ENCODE data around the gene BMP6.

The BMP6 gene

DNA sequence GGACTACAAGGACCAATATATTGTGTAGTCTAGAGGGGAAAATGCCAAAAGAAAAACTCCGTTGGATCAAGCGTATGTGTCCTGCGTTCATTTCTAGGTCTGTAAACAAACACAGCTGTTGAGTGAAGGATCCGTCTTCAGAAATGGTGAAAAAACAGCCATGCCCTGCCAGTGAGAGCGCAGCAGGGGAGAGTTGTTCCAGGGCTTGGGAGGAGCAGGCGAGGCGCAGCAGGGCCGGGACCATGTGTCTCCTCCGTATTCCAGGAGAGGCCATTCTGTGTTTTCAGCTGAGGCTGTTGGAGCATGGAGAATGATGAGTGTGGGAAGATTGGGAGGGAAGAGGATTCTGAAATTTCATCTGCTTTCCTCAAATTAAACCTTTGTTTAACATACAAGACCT lies 38.0 kb downstream of the BMP6 start:
- Histone ChIP-seq H4K12ac (ENCODE audit: low read depth, low read length) (no peak overlapping the region), H3K4me2 (ENCODE audit: low read length) (no peak overlapping the region), H3K36me3 (ENCODE audit: control insufficient read depth in 1 of 2, insufficient read depth in 2 of 2, low read length in 2 of 2) (no peaks in the 10 kb centered on the region), H3K14ac (ENCODE audit: low read length) (no peak overlapping the region), H4K91ac (ENCODE audit: low read depth, low read length) (no peak overlapping the region), H3K23ac (ENCODE audit: low read length) (no peak overlapping the region), H3K27me3 (ENCODE audit: insufficient read depth, low read length) (no peaks in the 10 kb centered on the region), H3K4me1 (ENCODE audit: control insufficient read depth in 1 of 2, insufficient read depth in 2 of 2, low read length in 2 of 2) (no peaks in the 10 kb centered on the region), H3K79me1 (ENCODE audit: low read length) (no peaks in the 10 kb centered on the region), H2BK120ac (ENCODE audit: insufficient read depth, low read length, poor library complexity) (no peak overlapping the region), H3K9ac (ENCODE audit: low read length) (no peak overlapping the region), H3K4ac (ENCODE audit: low read depth, low read length) (no peak overlapping the region), H2AK5ac (ENCODE audit: low read length) (no peak overlapping the region), H3K27ac (ENCODE audit: low read depth, low read length) (no peak overlapping the region), H3K4me3 (ENCODE audit: low read depth, low read length) (no peak overlapping the region), H2BK12ac (ENCODE audit: low read length) (no peak overlapping the region), H2BK5ac (ENCODE audit: low read depth, low read length, poor library complexity) (no peak overlapping the region), H2AFZ (ENCODE audit: insufficient read depth, low read length, poor library complexity) (no peak overlapping the region), H4K8ac (ENCODE audit: low read depth, low read length) (no peak overlapping the region), H3K9me3 (ENCODE audit: insufficient read depth, low read depth, low read length) (peaks cover 1% of the 10 kb centered on the region), H3K18ac (ENCODE audit: low read length) (no peak overlapping the region), H3K79me2 (ENCODE audit: control insufficient read depth, insufficient read depth, low read length, poor library complexity) (no peaks in the 10 kb centered on the region)
- WGBS (ENCODE audit: extremely low coverage, insufficient coverage, insufficient read length), result no CpG with 5 or more reads among the region's 9 CpGs
- no peak for DNase-seq

- H3K9ac ChIP-seq (ENCODE audit: low read length), result no peak overlapping the region
- H3K79me2 ChIP-seq (ENCODE audit: control insufficient read depth, insufficient read depth, low read length, poor library complexity), result no peaks in the 10 kb centered on the region
- WGBS (ENCODE audit: extremely low coverage, insufficient coverage, insufficient read length), result no CpG with 5 or more reads among the region's 10 CpGs
- no peaks in the 10 kb centered on the region for H3K36me3 ChIP-seq (ENCODE audit: control insufficient read depth in 1 of 2, insufficient read depth in 2 of 2, low read length in 2 of 2)
- no peaks in the 10 kb centered on the region for H3K27me3 ChIP-seq (ENCODE audit: insufficient read depth, low read length)
- H4K91ac ChIP-seq (ENCODE audit: low read depth, low read length), result no peak overlapping the region
- no peak overlapping the region for H3K4me2 ChIP-seq (ENCODE audit: low read length)
- H3K79me1 ChIP-seq (ENCODE audit: low read length), result no peaks in the 10 kb centered on the region
- no peak overlapping the region for H2BK120ac ChIP-seq (ENCODE audit: insufficient read depth, low read length, poor library complexity)
- no peak overlapping the region for H3K27ac ChIP-seq (ENCODE audit: low read depth, low read length)
- H3K18ac ChIP-seq (ENCODE audit: low read length), result no peak overlapping the region
- no peak overlapping the region for H4K12ac ChIP-seq (ENCODE audit: low read depth, low read length)
- no peak overlapping the region for H4K8ac ChIP-seq (ENCODE audit: low read depth, low read length)
- H2AFZ ChIP-seq (ENCODE audit: insufficient read depth, low read length, poor library complexity), result no peak overlapping the region
- no peak overlapping the region for H3K4ac ChIP-seq (ENCODE audit: low read depth, low read length)
- no peak overlapping the region for H2AK5ac ChIP-seq (ENCODE audit: low read length)
- H3K4me3 ChIP-seq (ENCODE audit: low read depth, low read length), result no peak overlapping the region
- H2BK5ac ChIP-seq (ENCODE audit: low read depth, low read length, poor library complexity), result no peak overlapping the region
- no peak overlapping the region for H2BK12ac ChIP-seq (ENCODE audit: low read length)
- H3K9me3 ChIP-seq (ENCODE audit: insufficient read depth, low read depth, low read length), result peaks cover 1% of the 10 kb centered on the region
- no peak overlapping the region for H3K23ac ChIP-seq (ENCODE audit: low read length)
- DNase-seq, result no peak
- no peak overlapping the region for H3K14ac ChIP-seq (ENCODE audit: low read length)
- no peaks in the 10 kb centered on the region for H3K4me1 ChIP-seq (ENCODE audit: control insufficient read depth in 1 of 2, insufficient read depth in 2 of 2, low read length in 2 of 2)
Measured at GRCh38 chr6:7765575-7766325, 39.9 kb downstream of the BMP6 start.

DNA sequence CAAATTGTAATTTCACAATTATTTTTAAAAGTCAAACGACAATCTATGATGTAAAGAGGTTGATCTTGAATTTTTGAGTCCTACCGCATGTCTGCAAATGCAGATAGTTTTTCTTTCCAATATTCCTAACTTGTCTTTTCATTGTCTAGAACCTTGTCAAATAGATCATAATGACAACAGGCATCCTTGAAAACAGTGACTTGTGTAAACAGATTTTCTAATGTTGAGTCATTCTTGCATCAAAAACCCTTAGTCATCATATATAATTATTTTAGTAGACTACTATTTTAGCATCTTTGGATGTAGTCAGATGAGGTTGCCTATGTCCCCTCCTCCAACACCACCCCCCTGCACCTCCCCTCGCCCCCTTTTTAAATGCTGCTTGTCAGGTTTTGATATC lies 43.8 kb downstream of the BMP6 start:
- Histone ChIP-seq H2BK5ac (ENCODE audit: low read depth, low read length, poor library complexity) (no peak overlapping the region), H3K27ac (ENCODE audit: low read depth, low read length) (no peak overlapping the region), H3K23ac (ENCODE audit: low read length) (no peak overlapping the region), H2AFZ (ENCODE audit: insufficient read depth, low read length, poor library complexity) (no peak overlapping the region), H3K79me2 (ENCODE audit: control insufficient read depth, insufficient read depth, low read length, poor library complexity) (no peaks in the 10 kb centered on the region), H3K79me1 (ENCODE audit: low read length) (no peaks in the 10 kb centered on the region), H3K27me3 (ENCODE audit: insufficient read depth, low read length) (no peaks in the 10 kb centered on the region), H4K12ac (ENCODE audit: low read depth, low read length) (no peak overlapping the region), H3K18ac (ENCODE audit: low read length) (no peak overlapping the region), H3K9ac (ENCODE audit: low read length) (no peak overlapping the region), H3K4me1 (ENCODE audit: control insufficient read depth in 1 of 2, insufficient read depth in 2 of 2, low read length in 2 of 2) (no peaks in the 10 kb centered on the region), H2BK12ac (ENCODE audit: low read length) (no peak overlapping the region), H4K91ac (ENCODE audit: low read depth, low read length) (no peak overlapping the region), H3K4me3 (ENCODE audit: low read depth, low read length) (no peak overlapping the region), H4K8ac (ENCODE audit: low read depth, low read length) (no peak overlapping the region), H3K14ac (ENCODE audit: low read length) (no peak overlapping the region), H3K36me3 (ENCODE audit: control insufficient read depth in 1 of 2, insufficient read depth in 2 of 2, low read length in 2 of 2) (no peaks in the 10 kb centered on the region), H3K4me2 (ENCODE audit: low read length) (no peak overlapping the region), H2BK120ac (ENCODE audit: insufficient read depth, low read length, poor library complexity) (no peak overlapping the region), H3K9me3 (ENCODE audit: insufficient read depth, low read depth, low read length) (peaks cover 1% of the 10 kb centered on the region), H2AK5ac (ENCODE audit: low read length) (no peak overlapping the region), H3K4ac (ENCODE audit: low read depth, low read length) (no peak overlapping the region)
- no peak for DNase-seq
- WGBS (ENCODE audit: extremely low coverage, insufficient coverage, insufficient read length), result no CpG with 5 or more reads among the region's 3 CpGs

GRCh38 chr6:7770111-7770510 lies 44.2 kb downstream of the BMP6 start:
- H3K4me2 ChIP-seq (ENCODE audit: low read length), result no peak overlapping the region
- H2BK5ac ChIP-seq (ENCODE audit: low read depth, low read length, poor library complexity), result no peak overlapping the region
- H4K8ac ChIP-seq (ENCODE audit: low read depth, low read length), result no peak overlapping the region
- no peak overlapping the region for H3K4ac ChIP-seq (ENCODE audit: low read depth, low read length)
- no peaks in the 10 kb centered on the region for H3K79me2 ChIP-seq (ENCODE audit: control insufficient read depth, insufficient read depth, low read length, poor library complexity)
- no peak overlapping the region for H3K23ac ChIP-seq (ENCODE audit: low read length)
- no peak overlapping the region for H3K27ac ChIP-seq (ENCODE audit: low read depth, low read length)
- H3K4me3 ChIP-seq (ENCODE audit: low read depth, low read length), result no peak overlapping the region
- H3K9me3 ChIP-seq (ENCODE audit: insufficient read depth, low read depth, low read length), result peaks cover 1% of the 10 kb centered on the region
- no peak overlapping the region for H4K12ac ChIP-seq (ENCODE audit: low read depth, low read length)
- no peaks in the 10 kb centered on the region for H3K79me1 ChIP-seq (ENCODE audit: low read length)
- H2AK5ac ChIP-seq (ENCODE audit: low read length), result no peak overlapping the region
- no peak overlapping the region for H4K91ac ChIP-seq (ENCODE audit: low read depth, low read length)
- DNase-seq, result no peak
- no peaks in the 10 kb centered on the region for H3K4me1 ChIP-seq (ENCODE audit: control insufficient read depth in 1 of 2, insufficient read depth in 2 of 2, low read length in 2 of 2)
- H3K9ac ChIP-seq (ENCODE audit: low read length), result no peak overlapping the region
- no CpG with 5 or more reads among the region's 4 CpGs for WGBS (ENCODE audit: extremely low coverage, insufficient coverage, insufficient read length)
- no peaks in the 10 kb centered on the region for H3K27me3 ChIP-seq (ENCODE audit: insufficient read depth, low read length)
- H3K14ac ChIP-seq (ENCODE audit: low read length), result no peak overlapping the region
- no peak overlapping the region for H3K18ac ChIP-seq (ENCODE audit: low read length)
- no peak overlapping the region for H2AFZ ChIP-seq (ENCODE audit: insufficient read depth, low read length, poor library complexity)
- H3K36me3 ChIP-seq (ENCODE audit: control insufficient read depth in 1 of 2, insufficient read depth in 2 of 2, low read length in 2 of 2), result no peaks in the 10 kb centered on the region
- H2BK120ac ChIP-seq (ENCODE audit: insufficient read depth, low read length, poor library complexity), result no peak overlapping the region
- H2BK12ac ChIP-seq (ENCODE audit: low read length), result no peak overlapping the region

Data from trophoblast cell (in vitro differentiated cells and primary cell).